G401 (cell line): Measurements from ENCODE around the gene C15orf39. TPM values are rescaled to one million over a fixed set of nuclear protein-coding genes. Genes with fewer than 3 reads are reported as not detected.
"Not testable (repeated sequence)": the region's sequence is repeated elsewhere in the genome, so short reads cannot be mapped to it uniquely, and the experiment has no call there.

Source experiments
- DNase-seq: peaks from one replicate; pipeline ENCODE4 v3.0.0-alpha.2; 2015; ENCODE audit warnings: low spot score
- in situ Hi-C: cut with HindIII; loops from 2 replicates; pipeline ENCODE4 v1.10.0; 2016; ENCODE audit warnings: low sequenced_read_pairs, mixed read lengths
- total RNA-seq: library from RNA; depleted of rRNA; stranded (reverse); fragments of >200 nt; shearing (Covaris generic); gene quantifications from 2 replicates; pipeline ENCODE4 v1.2.3, GENCODE V29; 2014

C15orf39 gene
- total RNA-seq, 1 experiment from 2014 or later = 11.3 TPM

DNA sequence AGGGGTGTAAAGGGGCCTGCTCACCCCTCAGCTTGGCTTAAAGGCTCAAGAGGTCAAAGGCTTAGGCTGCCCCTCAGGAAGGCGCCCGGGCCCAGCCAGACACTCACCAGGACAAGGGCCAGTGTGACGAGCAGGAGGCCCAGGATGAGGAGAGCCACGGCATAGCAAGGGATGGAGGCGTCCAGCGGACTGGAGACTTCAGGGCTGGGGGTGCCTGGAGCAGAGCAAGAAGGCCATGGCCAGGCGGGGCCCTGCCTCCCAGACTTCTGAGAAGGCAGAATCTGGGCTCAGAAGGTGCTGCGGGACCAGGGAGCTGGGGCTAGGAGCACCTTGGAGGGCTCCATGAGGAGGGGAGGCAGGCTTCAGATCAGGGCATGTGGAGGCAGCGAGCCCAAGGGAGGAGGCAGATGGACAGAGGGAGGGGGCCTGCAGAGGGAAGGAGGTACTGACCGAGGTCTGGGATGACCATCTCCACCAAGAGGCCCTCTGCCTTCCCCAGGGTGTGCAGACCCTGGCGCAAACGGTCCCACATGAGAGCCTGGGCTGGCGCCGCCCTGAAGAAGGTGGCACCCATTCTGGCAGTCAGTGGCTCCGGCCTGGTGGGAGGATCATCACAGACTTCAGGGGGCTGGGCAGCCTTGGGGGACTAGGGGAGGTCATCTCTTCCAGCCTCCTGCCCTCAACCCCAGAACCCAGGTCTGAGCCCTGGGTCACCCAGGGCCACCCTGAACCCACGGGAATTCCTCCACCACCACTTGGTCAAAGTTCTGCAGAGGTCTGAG is 24.5 kb downstream of the C15orf39 start:
- DNase-seq = no peak
- in situ Hi-C loops = no loop called here

DNA sequence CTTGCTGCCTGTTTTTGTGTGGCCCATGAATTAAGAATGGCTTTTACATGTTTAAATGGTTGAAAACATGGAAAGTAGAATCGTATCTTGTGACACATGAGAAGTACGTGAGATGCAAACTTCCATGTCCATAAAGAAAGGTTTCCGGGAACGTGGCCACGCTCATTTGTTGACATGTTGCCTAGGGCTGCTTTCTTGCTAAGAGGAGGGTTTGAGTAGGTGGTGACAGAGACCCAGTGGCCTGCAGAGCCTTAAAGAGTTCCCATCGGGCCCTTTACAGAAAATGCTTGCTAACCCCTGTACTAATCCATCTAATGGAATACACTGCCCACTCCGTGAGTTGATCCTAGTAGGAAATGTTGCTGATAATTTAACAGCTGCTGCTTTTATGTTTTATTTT is 25.4 kb downstream of the C15orf39 start:
- in situ Hi-C loops, DNase-seq: not testable (repeated sequence)

DNA sequence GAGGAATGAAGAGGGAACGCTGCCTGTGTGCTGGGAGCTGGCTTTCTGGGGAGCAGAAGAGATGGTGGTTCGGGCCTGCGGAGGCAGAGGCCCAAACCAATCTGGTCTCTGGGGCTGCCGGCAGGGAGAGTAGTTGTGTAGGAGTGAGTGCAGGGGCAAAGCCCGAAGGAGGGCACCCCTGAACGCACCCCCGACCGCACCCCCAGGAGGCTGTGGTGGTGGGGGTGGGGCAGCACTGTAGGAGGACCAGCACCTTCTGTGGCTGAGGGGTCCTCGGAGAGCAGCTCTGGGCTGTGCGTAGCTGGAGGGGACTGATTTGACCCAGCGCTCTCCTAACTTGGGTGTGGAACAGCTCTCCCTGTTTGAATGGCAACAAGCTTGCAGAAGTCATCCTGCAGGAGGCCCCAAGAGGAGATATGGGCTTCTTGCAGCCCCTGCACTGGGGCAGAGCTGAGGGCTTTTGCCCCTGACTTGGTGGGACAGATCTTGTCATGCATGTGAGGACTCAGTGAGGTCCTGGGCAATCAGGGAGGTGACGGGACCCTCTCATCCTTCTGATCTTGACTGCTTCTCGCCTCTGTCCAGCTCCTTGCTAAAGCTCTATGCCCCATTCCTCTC is 26.1 kb downstream of the C15orf39 start:
- in situ Hi-C loops = no loop called here

DNA sequence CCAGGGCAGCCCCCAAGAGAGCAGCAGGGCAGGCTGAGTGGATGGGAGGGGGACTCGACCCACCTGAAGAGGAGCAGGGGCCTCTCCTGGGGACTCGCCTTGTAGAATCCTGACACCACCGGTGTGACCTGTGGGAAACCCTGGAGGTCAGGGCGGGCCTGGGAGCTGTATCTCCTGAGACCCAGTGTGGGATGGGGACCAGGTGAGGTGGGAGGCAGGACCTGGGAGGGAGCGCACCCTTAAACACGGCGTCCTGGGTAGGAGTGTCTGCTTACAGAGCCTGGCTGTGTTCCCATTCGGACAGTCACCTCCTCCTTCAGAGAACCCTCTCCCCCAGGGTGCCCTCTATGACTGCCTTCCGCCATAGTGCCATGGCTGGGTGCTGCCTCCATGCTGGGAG is 27.1 kb downstream of the C15orf39 start:
- in situ Hi-C loops = no loop called here
- DNase-seq = no peak

More for the DNA sequence above, 26.1 kb downstream of the C15orf39 start:
- DNase-seq = no peak

DNA sequence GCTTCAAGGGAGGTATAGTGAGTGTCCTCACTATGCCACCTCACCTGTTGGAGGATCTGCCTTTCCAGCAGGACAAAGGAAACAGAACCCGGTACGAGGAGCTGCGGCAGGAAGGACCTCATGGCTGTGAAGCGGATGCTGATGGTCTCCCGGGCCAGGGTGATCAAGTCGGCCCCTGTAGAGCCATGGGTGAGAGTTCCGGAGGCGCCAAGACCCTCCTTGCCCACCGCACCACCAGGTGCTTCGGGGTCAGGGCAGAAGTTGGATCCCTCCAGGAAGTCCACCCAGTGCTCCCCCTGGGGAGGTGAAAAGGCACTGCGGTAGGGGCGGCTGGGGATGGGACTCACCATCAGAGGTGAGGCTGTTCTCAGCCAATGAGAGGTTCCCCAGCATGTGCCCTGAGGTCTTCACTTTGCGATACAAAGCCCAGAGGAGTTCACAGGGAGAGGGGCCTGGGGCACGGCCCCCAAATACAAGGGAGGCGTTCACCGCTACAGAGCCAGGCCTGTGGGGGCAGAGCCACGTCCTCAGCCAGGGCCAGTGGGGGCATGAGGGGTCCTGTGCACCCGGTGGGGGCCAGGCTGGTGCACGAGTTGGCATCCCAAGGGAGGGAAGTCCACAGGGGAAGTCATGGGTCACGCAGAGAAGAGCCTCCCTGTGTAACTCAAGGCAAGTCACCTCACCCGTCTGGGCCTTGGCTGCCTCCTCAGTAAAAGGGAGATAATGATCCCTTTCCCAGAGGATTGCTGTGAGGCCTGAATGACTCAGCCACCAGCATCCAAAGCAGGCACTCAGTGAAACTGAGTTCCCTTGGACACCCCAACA is 27.7 kb downstream of the C15orf39 start:
- no peak for DNase-seq
- in situ Hi-C loops = no loop called here

DNA sequence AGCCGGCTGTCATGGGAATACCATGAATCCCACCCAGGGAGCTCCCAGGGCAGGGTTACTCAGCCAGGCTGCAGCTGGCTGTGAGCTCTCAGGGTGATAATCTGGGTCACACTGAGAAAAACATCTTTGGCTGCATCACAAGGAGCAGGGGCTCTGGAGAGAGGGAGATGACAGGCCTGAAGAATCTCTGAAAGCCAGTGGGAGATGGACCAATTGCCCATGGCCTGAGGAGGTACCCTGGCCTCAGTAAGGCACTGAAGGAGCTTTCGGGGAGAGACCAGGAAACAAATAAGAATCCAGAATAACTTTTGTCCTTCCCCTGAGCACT is 28.3 kb downstream of the C15orf39 start:
- DNase-seq = no peak
- in situ Hi-C loops = no loop called here

DNA sequence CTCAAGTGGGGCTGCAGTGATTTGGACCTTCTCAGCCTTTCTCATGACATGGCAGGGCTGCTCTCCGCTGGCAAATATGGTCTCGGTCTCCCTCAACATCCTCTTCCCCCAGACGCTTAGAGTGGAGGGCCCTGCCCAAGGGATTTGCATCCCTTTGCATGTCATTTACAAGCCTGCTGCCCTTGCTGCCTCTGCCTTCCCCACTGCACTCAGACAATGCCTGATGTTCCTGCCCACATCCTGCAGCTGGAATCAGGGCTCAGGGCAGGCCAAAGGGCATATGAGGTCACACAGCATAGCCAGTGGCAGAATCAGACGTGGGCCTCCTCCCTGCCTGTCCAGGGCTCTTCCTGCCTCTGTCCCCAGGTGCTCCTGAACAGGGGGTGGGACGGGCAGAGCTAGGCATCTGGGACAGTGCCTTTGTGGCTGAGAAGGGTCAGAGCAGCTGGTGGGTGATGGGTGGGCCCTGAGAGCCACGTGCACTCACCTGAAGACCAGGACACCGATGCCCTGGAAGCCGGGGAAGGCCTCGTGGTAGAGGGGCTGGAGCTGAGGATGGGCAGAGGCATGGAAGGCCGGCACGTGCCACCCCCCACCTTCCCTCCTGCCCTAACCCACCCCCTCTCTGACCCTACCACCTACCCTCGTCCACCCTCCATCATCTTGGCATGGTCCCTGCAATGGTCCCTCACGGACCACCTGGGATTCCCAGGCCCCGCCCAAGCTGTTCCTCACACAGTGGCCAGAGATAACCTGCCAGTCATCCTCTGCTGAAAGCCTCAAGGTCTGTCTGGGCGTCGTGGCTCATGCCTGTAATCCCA is 29.1 kb downstream of the C15orf39 start:
- in situ Hi-C loops = no loop called here

DNA sequence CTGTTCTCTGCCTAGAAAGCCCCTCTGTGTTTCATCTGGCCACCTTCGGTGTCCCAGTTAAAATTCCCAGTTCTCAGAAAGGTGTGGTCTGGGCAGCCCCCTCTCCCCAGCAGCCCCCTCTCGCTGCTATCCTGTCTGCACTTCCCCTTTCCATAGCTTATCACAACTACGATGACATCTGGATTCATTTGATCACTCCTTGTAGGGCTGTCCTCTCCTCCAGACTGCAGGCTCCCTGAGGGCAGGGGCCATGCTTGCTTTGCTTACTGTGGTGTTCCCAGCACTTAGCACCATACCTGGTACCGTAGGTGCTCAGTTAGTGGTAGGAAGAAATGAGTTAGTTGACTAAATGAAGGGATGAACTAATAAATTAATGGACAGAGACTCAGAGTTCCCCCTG is 30.2 kb downstream of the C15orf39 start:
- DNase-seq = no peak
- in situ Hi-C loops = no loop called here

More for the DNA sequence above, 29.1 kb downstream of the C15orf39 start:
- DNase-seq = no peak

DNA sequence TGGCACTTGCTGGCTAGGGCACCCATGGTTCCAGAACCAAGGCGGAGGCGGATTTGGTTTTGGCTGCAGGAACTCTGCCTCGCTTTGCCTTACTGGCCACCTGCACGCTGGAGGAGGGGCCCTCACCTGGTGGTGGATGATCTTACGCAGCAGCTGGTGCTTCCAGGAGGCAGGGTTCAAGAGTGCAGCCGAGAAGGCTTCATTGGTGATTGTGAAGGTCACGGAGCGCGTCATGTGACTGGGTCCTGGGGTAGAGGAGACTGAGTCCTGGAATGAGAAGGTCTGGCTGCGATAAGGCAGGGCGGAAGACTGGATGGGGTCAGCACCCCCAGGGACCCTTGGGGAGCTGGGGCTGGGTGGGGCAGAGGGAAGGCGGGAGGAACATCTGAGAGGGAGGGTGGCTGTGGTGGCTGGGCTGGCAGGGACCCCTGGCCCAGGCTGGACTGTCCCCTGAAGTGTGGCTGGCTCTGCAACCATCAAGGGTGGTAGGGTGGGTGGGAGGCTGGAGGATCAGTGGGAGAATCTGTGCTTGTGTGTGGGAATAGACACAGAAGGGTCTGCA is 30.7 kb downstream of the C15orf39 start:
- in situ Hi-C loops = no loop called here

DNA sequence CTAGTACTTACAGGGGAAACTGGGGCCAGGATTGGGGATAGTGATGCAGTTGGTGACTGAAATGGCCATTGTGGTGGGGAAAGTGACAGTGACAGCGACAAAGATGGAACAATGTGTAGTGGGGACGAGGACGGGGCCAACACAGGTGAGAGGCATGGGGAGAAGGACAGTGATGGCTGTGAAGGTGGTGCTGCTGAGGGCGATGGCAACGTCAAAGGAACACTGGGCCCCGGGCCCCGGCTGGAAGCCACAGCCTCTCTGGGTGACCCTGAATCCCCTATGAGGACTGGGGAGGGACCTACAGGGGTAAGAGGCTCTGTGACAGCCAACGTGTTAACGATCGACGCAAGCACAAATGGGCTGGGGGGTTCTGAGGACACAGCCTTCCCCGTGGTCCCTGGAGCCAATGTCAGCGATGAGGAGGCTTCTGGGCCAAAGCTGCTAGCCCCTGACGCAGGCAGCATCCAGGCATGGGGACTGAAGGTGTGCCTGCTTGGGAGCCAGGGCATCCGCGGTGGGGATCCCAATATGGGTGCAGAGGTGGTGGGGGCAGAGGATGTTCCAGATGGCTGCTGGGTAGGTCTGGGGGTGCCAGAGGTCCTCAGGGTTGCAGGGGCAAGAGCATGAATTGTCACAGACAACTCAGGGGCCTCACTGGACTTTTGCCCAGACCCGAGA is 31.3 kb downstream of the C15orf39 start:
- in situ Hi-C loops = no loop called here
- DNase-seq = no peak

More for the DNA sequence above, 30.7 kb downstream of the C15orf39 start:
- DNase-seq = no peak

DNA sequence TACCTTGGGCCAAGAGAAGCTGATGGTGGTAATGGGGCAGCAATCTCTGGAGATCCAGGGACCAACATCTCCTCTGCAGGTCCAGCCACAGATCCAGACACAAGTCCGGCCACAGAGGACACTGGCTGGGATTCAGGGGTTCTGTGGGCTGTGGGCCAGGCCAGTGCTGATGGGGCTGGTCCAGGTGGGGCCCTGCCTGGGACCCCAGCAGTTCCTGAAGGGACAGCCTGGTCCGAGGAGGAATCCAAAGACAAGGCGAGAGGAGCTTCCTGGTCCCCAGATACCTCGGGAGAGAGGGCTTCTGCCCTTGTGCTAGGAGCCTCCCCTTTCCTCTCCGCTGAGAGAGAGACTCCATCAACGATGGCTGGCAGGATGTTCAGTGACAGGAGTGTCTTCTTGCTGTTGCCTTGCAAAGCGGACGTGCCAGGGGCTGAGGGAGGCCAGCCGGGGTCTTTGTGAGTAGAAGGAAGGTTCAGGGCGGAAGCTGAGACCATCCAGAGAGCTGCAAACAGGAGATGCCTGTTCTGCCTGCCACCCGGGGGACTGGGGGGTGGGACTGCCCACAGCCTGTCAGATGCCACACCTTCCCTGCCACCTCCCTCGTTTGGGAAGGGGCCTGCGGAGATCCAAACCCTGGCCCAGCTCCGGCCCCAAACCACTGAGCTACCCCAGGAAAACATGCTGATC is 32.0 kb downstream of the C15orf39 start:
- in situ Hi-C loops = no loop called here
- DNase-seq = no peak

DNA sequence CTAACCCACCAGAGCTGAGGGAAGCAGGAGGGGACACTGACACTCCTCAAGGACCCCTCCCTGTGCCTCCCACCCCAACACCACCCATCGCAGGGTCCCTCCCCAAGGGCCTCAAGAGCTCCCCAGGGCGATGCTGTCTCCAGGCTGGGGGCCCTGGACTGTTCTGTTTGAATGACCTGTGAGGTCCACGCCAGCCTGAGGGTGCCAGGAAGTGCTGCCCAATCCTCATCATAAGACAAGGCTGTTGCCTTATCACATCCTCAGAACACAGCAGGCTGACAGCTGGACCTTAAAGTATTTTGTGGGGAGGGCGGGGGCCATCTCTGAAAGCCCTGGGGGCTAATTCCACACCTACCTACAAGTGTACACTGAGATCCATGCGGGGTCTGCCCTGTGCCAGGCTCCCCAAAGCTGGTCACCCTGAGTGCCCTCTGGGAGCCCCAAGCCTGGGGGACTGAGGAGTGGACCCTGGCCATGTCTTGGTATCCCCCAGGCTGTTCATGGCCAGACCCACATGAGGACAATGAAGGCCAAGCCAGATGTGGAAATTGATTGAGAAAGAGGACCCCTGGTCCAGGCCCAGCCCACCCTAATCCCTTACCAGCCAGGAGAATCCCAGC is 32.6 kb downstream of the C15orf39 start:
- DNase-seq = no peak
- in situ Hi-C loops = no loop called here

DNA sequence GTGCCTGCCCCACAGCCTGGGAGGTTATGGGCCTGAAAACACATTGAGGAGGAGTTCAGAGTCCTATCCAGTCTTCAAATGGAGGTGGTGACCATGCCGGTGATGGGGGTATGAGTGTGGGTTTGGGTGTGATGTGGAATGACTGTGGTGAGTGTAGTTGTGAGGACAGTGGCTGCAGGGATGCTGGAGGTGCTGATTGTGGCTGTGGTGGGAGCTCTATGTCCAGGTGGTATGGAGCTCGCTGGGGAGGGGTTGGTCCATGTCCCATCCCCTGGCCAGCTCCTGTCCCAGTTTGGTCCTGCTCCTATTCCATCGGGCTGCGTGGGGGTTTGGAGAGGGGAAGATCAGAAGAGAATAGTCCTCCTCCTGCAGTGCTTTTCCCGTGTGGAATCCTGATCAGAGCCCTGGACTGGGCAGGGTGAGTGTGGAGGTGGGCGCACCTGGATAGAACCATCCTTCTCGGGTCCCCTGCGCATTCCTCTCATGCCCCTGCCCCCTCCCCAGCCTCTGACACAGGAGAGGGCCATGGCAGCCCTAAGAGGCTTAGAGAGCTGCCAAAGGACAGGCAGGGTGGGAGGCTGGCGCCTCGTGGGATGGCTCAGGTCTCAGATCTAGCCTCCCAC is 33.5 kb downstream of the C15orf39 start:
- in situ Hi-C loops = no loop called here
- no peak for DNase-seq

DNA sequence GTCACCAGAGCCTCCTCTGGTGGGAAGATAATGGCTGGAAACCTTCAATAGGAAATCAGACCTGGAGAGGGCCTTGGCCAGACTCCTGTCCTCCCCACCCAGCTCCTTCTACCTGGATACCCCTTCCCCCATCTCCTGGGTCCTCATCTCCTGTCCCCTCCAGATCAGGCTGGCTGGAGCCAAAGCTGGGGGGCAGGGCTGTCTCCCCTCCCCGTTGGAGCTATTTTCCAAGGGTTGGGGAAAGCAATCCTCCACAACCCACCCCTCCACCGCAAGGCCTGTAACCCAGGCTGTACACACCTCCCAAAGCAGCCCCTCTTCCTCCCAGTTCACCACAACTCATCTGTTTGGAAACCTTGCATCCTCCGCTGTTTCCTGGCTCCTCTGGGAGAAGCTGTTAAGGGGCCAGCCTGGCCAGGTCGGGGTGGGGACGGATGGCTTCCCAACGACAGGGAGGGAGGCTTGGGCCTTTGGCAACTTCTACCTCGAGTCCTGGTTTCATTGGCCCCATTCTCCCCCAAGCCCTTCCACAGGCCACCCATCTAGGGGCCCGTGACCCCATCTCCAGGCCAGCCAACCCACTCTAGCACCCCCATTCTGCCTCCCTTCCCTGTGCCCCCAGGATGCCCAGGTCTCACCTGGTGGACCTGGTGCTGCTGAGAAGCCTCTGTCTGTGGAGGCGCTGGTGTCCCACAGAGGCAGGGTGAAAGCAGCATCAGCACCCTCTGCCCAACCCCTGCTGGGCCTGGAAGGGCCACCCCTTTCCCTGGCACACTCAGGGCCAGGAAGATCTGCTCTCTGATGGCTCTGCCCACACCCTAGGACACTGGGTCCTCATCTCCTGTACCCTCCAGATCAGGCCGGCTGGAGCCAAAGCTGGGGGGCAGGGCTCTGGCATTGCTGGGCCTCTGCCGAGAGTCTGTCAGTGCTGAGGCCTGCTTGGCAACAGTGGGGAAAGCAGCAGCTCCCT is 34.4 kb downstream of the C15orf39 start:
- in situ Hi-C loops = no loop called here
- no peak for DNase-seq

DNA sequence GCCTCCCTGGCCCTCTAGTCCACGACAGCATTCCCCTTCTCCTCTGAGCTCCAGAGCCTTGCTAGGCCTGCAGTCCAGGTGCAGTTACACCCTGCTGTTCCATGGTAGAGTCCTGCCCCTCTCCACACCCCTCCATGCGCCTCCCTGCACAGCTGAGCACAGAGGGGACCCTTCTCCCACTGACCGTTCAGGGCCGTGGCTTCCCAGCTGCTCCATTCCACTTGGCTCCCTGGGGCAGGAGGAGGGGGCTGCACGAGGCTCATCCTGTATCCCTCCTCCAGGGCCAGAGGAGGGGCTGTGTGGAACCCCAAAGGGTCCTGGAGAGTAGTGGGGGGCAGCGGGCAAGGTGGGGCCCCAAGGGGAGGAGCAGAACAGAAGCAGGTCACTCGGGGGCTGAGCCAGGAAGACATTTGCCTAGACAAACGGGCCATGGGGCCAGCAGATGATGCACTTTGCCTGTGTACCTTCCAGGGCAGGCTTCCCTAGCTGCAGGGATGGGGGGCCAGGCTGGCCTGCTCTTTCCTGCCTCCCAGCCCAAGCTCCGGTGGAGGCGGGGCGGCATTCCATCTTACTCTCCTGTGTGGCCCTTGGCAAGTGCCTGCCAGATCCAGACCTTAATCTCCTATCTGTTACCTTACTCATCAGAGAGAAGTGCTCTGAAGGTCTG is 35.8 kb downstream of the C15orf39 start:
- no peak for DNase-seq
- in situ Hi-C loops = no loop called here

DNA sequence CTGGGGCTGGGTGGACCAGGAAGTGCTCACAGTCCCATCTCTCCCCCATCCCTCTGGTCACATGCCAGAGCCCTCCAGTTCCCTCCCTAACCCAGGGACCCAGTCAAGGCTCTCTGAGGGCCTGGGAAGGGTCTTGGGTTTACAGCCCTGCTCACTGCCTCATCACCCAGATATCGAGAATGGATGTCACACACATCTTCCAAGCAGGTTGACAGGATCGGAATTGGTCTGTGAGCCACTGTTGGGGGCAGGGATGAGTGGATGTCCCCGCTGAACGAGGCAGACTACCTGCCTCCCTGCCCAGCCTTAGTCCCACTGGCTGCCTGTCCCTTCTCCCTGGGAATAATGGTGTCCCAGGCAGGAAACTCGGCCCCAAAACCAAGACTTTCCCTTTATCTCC is 36.5 kb downstream of the C15orf39 start:
- DNase-seq = no peak
- in situ Hi-C loops = no loop called here
